Activated B cell treated with CpG ODN at 0.5 μM for 24 hours (primary cell): ENCODE results near the gene PHLPP2. TPM values are rescaled to one million over a fixed set of nuclear protein-coding genes. Genes with fewer than 3 reads are reported as not detected.
"Not testable (repeated sequence)": the region's sequence is repeated elsewhere in the genome, so short reads cannot be mapped to it uniquely, and the experiment has no call there.

Experiments used
- ATAC-seq: fragments of 200-7000 bp; cut with Tn5 transposase; one replicate; pipeline ENCODE4 v1.10.0; 2021; ENCODE audit warnings: low read depth, mild to moderate bottlenecking, moderate library complexity
- CTCF ChIA-PET: fragments of 350-600 bp; sonication (Branson Sonifier 250); formaldehyde crosslinking; loops from one replicate; lab custom pipeline; 2021; ENCODE audit warnings: antibody characterized with exemption; lab: Charles Lee
- POLR2A ChIA-PET: fragments of 350-600 bp; sonication (Branson Sonifier 250); formaldehyde crosslinking; loops from one replicate; lab custom pipeline; 2021; ENCODE audit warnings: antibody characterized with exemption; lab: Charles Lee
- DNase-seq: peaks from one replicate; pipeline ENCODE4 v3.0.0; 2022
- H3K27ac Mint-ChIP-seq: one replicate; pipeline ENCODE4 v1.8.0; 2020; ENCODE audit warnings: mixed read lengths
- H3K27me3 Mint-ChIP-seq: one replicate; pipeline ENCODE4 v1.8.0; 2021; ENCODE audit warnings: mixed read lengths
- H3K36me3 Mint-ChIP-seq: one replicate; pipeline ENCODE4 v1.8.0; 2021; ENCODE audit warnings: low read depth, mixed read lengths
- H3K4me1 Mint-ChIP-seq: one replicate; pipeline ENCODE4 v1.8.0; 2021; ENCODE audit warnings: mixed read lengths
- H3K4me3 Mint-ChIP-seq: one replicate; pipeline ENCODE4 v1.8.0; 2020; ENCODE audit warnings: mild to moderate bottlenecking, mixed read lengths
- H3K9me3 Mint-ChIP-seq: one replicate; pipeline ENCODE4 v1.8.0; 2020; ENCODE audit warnings: mixed read lengths
- intact Hi-C: fragments of 100-400 bp; cut with micrococcal nuclease; formaldehyde crosslinking; loops from one replicate; pipeline ENCODE4 v1.15.1; 2024
- total RNA-seq: library from RNA; stranded (reverse); gene quantifications from 2 replicates; pipeline ENCODE4 v1.2.3, GENCODE V29; 2022
- TF ChIP-seq, protein P1 (sequence below): fragments of 200-600 bp; IDR thresholded peaks from one replicate; pipeline ENCODE4 v1.8.0; 2022; ENCODE audit warnings: antibody characterized with exemption, mild to moderate bottlenecking

PHLPP2 gene
- total RNA-seq, 1 donor from 2014 or later: 10.0 TPM

DNA sequence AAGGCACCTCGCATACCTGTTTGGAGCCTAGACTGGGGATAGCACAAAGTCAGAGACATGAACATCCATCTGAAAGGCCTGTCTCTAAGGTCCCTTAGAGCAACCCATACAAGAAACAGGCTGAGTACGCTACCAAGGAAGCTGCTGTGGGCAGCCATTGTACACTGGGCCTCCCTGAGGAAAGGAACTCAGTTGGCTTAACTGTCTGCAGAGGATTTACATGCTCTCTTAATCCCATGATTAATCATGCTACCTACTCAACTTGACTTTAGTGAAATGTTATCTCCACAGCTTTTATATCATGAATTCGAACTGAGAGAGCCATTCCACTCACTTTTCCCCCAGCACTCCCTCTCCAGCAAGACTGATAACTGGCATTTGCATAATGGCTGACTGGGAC, 26.0 kb downstream of the PHLPP2 start:
- ChIA-PET POLR2A (no interaction called here), CTCF (no interaction called here)
- no peak for DNase-seq
- no peak for ATAC-seq
- Mint-ChIP-seq H3K4me1 (peaks cover 16% of the 10 kb centered on the region), H3K4me3 (no peak overlapping the region), H3K27me3 (no peaks in the 10 kb centered on the region), H3K36me3 (peaks cover 32% of the 10 kb centered on the region), H3K27ac (no peak overlapping the region), H3K9me3 (no peaks in the 10 kb centered on the region)
- intact Hi-C loops: no loop called here
- TF ChIP-seq, protein P1, sequence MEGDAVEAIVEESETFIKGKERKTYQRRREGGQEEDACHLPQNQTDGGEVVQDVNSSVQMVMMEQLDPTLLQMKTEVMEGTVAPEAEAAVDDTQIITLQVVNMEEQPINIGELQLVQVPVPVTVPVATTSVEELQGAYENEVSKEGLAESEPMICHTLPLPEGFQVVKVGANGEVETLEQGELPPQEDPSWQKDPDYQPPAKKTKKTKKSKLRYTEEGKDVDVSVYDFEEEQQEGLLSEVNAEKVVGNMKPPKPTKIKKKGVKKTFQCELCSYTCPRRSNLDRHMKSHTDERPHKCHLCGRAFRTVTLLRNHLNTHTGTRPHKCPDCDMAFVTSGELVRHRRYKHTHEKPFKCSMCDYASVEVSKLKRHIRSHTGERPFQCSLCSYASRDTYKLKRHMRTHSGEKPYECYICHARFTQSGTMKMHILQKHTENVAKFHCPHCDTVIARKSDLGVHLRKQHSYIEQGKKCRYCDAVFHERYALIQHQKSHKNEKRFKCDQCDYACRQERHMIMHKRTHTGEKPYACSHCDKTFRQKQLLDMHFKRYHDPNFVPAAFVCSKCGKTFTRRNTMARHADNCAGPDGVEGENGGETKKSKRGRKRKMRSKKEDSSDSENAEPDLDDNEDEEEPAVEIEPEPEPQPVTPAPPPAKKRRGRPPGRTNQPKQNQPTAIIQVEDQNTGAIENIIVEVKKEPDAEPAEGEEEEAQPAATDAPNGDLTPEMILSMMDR: no peak

DNA sequence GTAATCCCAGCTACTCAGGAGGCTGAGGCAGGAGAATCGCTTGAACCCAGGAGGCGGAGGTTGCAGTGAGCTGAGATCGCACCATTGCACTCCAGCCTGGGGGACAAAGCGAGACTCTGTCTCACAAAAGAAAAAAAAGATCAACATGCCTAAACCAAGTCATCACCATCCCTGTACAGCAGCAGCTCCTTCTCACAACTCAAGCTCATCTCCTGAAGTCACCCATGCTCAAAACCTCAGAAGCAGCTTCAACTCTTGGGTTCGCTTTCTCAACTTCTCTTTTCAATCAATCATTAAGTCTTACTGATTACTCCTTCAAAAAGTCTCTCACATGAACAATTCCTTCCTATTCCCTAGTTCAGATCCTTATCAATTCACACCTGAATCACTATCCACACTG, 31.3 kb downstream of the PHLPP2 start:
- no peak for DNase-seq
- intact Hi-C loops: loop anchor here (1.0 kb wide), 1 partner anchor 53 kb away; no protein-coding TSS in a partner anchor
- H3K9me3 Mint-ChIP-seq: no peaks in the 10 kb centered on the region
- ATAC-seq: peak; percentile 62
- peak overlapping the region; percentile 50 for H3K27ac Mint-ChIP-seq
- ChIA-PET POLR2A (interaction anchor here (0.6 kb wide), 1 partner anchor 128 kb away, joined by 8 read pairs; no protein-coding TSS in a partner anchor), CTCF (no interaction called here)
- peak overlapping the region; percentile 6 for H3K4me3 Mint-ChIP-seq
- no peaks in the 10 kb centered on the region for H3K27me3 Mint-ChIP-seq
- H3K36me3 Mint-ChIP-seq: peaks cover 30% of the 10 kb centered on the region
- peaks cover 23% of the 10 kb centered on the region for H3K4me1 Mint-ChIP-seq
- TF ChIP-seq, protein P1: no peak

DNA sequence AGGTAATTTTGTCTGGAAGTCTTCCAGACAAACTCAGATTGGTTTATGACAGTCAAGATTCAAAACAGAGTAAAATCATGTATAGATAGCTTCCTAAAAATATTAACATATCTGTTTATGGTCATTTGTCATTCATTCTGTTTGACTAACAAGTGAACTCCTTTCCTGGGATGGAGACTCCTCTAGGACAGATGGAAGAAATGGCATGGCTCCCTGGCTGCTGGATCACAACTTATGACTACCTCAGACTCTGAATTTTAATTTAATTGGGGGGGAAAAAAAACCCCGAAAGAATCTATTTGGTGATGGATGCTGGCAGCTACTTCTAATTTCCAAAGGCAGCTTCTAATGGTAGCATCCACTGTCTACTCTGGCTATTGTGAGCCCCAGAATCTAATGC, 34.6 kb downstream of the PHLPP2 start:
- no peaks in the 10 kb centered on the region for H3K27me3 Mint-ChIP-seq
- CTCF ChIA-PET: no interaction called here
- intact Hi-C loops: no loop called here
- peaks cover 13% of the 10 kb centered on the region for H3K4me1 Mint-ChIP-seq
- no peaks in the 10 kb centered on the region for H3K9me3 Mint-ChIP-seq
- DNase-seq (no peak), ATAC-seq (no peak)
- H3K27ac Mint-ChIP-seq: no peak overlapping the region
- POLR2A ChIA-PET: no interaction called here
- peaks cover 49% of the 10 kb centered on the region for H3K36me3 Mint-ChIP-seq
- TF ChIP-seq, protein P1: no peak
- H3K4me3 Mint-ChIP-seq: no peak overlapping the region

DNA sequence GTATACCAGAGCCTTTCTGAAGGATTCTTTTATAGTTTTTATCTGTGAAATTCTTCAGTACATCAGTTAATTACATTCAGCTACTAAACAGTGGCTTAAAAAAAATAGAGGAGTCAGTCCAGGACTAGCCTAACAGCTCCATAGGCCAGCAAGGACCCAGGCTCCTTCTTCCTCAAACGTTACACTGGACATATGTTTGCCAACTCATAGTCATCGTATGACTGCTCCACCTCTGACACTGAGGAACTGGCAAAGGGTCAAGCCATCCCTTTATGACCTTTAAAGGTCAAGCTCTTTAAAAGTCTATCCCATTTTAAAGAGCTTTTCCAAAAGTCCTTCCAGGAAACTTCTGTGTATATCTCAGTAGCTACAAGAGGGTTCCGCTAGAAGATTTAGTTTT, 36.6 kb downstream of the PHLPP2 start:
- no peak overlapping the region for H3K27ac Mint-ChIP-seq
- ChIA-PET CTCF (no interaction called here), POLR2A (no interaction called here)
- peaks cover 5% of the 10 kb centered on the region for H3K4me1 Mint-ChIP-seq
- intact Hi-C loops: no loop called here
- TF ChIP-seq, protein P1: no peak
- no peak overlapping the region for H3K4me3 Mint-ChIP-seq
- no peaks in the 10 kb centered on the region for H3K27me3 Mint-ChIP-seq
- DNase-seq (no peak), ATAC-seq (no peak)
- H3K9me3 Mint-ChIP-seq: no peaks in the 10 kb centered on the region
- H3K36me3 Mint-ChIP-seq: peaks cover 67% of the 10 kb centered on the region

DNA sequence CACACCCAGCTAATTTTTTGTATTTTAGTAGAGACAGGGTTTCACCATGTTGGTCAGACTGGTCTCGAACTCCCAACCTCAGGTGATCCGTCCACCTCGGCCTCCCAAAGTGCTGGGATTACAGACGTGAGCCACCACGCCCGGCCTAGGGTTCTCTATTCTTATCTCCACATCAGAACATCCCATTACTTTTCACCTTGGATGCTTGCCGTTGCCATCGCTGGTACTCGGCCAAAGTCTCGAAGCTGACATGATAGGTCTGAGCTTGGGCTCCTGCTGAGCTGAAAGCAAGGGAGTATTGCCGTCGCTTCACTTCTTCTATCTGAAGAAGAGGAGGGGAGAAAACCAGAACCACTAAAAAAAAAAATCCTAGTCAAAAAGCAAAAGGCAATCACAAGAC, 40.2 kb downstream of the PHLPP2 start:
- ATAC-seq, CTCF ChIA-PET, POLR2A ChIA-PET, H3K4me3 Mint-ChIP-seq, DNase-seq, H3K9me3 Mint-ChIP-seq, H3K27me3 Mint-ChIP-seq, H3K27ac Mint-ChIP-seq, intact Hi-C loops, H3K4me1 Mint-ChIP-seq: not testable (repeated sequence)
- H3K36me3 Mint-ChIP-seq: peaks cover 70% of the 10 kb centered on the region

DNA sequence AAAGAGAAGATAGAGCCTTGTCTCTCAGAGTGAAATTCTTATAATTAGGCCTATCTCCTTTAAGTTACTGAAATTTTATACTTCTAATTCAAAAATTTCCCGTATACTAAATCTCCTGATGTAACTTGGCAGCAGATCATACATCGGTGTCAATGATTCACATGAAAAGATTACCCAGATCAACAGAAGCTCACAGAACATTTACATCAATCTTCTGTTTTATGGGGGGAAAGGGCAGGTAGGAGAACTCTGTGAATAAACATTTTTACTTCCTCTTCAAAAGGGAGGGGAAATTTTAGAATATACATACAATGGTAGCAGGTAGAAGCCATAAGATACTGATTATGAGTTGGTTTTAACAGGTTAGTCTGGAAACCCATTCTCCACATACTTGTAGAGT, 43.1 kb downstream of the PHLPP2 start:
- Mint-ChIP-seq H3K9me3 (no peaks in the 10 kb centered on the region), H3K4me1 (no peaks in the 10 kb centered on the region)
- CTCF ChIA-PET: no interaction called here

More for the DNA sequence above, 43.1 kb downstream of the PHLPP2 start:
- no peak for DNase-seq
- ATAC-seq: no peak
- no peaks in the 10 kb centered on the region for H3K27me3 Mint-ChIP-seq
- H3K27ac Mint-ChIP-seq: no peak overlapping the region
- intact Hi-C loops: no loop called here
- TF ChIP-seq, protein P1: no peak
- H3K4me3 Mint-ChIP-seq: no peak overlapping the region
- POLR2A ChIA-PET: interaction anchor here (0.6 kb wide), 1 partner anchor 1296 kb away, joined by 5 read pairs; no protein-coding TSS in a partner anchor
- H3K36me3 Mint-ChIP-seq: peaks cover 73% of the 10 kb centered on the region
